Kidney (tissue), 14 donors: Measurements from ENCODE around the gene G6PC1. TPM values are rescaled to one million over a fixed set of nuclear protein-coding genes. Genes with fewer than 3 reads are reported as not detected.
A peak's percentile ranks its signal among the peaks of the same experiment; 100 is the strongest.
"Not testable (repeated sequence)": the region's sequence is repeated elsewhere in the genome, so short reads cannot be mapped to it uniquely, and the experiment has no call there.

Source experiments
- DNase-seq, 5 donors: peaks; one replicate each; pipeline ENCODE4 v3.0.0-alpha.2; 2013 to 2020
- FAIRE-seq: peaks from 2 replicates; lab custom pipeline; 2012; peaks lifted over from hg19 to GRCh38; lab: Jason Lieb, UNC
- H3K27ac ChIP-seq, 2 donors: one replicate each; pipeline ENCODE4 v1.7.0; 2013; ENCODE audit warnings: low read depth in 2 of 2, low read length in 2 of 2, inconsistent platforms in 1 of 2
- H3K27me3 ChIP-seq: one replicate; pipeline ENCODE4 v1.7.1; 2013; ENCODE audit warnings: low read length, inconsistent platforms; ENCODE audit not compliant: control insufficient read depth, insufficient read depth
- H3K36me3 ChIP-seq, 3 donors: one replicate each; pipeline versions ENCODE4 v1.7.0 to v1.7.1; 2013; ENCODE audit warnings: low read length in 3 of 3, control low read depth in 1 of 3, inconsistent platforms in 1 of 3; ENCODE audit not compliant: insufficient read depth in 3 of 3, control insufficient read depth in 2 of 3
- H3K4me1 ChIP-seq, 3 donors: one replicate each; pipeline versions ENCODE4 v1.7.0 to v1.7.1; 2013; ENCODE audit warnings: low read length in 3 of 3, inconsistent platforms in 1 of 3, low read depth in 1 of 3; ENCODE audit not compliant: control insufficient read depth in 2 of 3, insufficient read depth in 2 of 3
- H3K4me3 ChIP-seq, 3 donors: one replicate each; pipeline versions ENCODE4 v1.7.0 to v1.8.1; 2013; ENCODE audit warnings: low read length in 3 of 3, control low read depth in 1 of 3, inconsistent platforms in 1 of 3
- H3K9ac ChIP-seq, 3 donors: one replicate each; pipeline versions ENCODE4 v1.7.0 to v1.7.1; 2013; ENCODE audit warnings: low read length in 3 of 3, control low read depth in 1 of 3, inconsistent platforms in 1 of 3
- H3K9me3 ChIP-seq, 3 donors: one replicate each; pipeline versions ENCODE4 v1.7.0 to v1.7.1; 2013; ENCODE audit warnings: low read length in 3 of 3, control low read depth in 1 of 3, inconsistent platforms in 1 of 3; ENCODE audit not compliant: control insufficient read depth in 2 of 3, insufficient read depth in 1 of 3
- intact Hi-C: fragments of 100-400 bp; cut with DNase I; formaldehyde crosslinking; loops from one replicate; pipeline ENCODE4 v1.11.1; 2022
- polyA plus RNA-seq: library from polyadenylated mRNA; stranded (reverse); fragments of 350-450 nt; fragmentation: Illumina TruSeq; extraction: RNeasy Lipid Tissue Mini Kit (QIAGEN cat#74804); gene quantifications from one replicate; pipeline ENCODE4 v1.2.3, GENCODE V29; 2014; ENCODE audit warnings: low read depth, low replicate concordance; ENCODE audit not compliant: insufficient read depth
- total RNA-seq: library from RNA; stranded (reverse); fragmentation: NEBNext Ultra II Directional; extraction: Animal tissue kit (Norgen Biotek cat#: 25700); gene quantifications from one replicate; pipeline ENCODE4 v1.2.1, GENCODE V29; 2021
- TF ChIP-seq, protein P1 (sequence below): IDR thresholded peaks from 3 replicates; pipeline ENCODE4 v1.5.1; 2012; ENCODE audit warnings: mild to moderate bottlenecking, moderate library complexity, borderline replicate concordance; ENCODE audit not compliant: insufficient read depth; ENCODE audit errors: extremely low read depth
- donor health status: control.
- donor health status: control.
- donor health status: control.
- donor health status: control.
- donor health status: control.
- donor health status: DM: yes; HTN: yes; CAD: no.
- donor health status: Normal renal cell carcinoma (clear cell type).

Gene G6PC1
- total and polyA plus RNA-seq, 2 donors from 2014 or later, result 0.16 to 10.5 TPM

DNA sequence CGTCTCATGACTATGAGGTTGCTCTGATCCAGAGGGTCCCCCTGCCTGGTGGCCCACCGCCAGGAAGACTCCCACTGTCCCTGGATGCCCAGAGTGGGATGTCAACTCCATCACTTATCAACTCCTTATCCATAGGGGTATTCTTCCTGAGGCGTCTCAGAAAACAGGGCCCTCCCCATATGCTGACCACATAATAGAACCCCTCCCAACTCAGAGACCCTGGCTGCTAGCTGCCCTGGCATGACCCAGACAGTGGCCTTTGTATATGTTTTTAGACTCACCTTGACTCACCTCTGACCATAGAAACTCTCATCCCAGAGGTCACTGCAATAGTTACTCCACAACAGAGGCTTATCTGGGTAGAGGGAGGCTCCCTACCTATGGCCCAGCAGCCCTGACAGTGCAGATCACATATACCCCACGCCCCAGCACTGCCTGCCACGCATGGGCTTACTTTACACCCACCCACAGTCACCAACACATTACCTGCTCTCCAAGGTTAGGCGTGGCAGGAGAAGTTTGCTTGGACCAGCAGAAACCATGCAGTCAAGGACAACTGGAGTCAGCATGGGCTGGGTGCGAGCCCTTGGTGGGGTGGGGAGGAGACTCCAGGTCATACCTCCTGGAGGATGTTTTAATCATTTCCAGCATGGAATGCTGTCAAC lies 2.3 kb upstream of the G6PC1 start:
- no peak for DNase-seq
- peaks cover 4 to 15% (median 11%) of the 10 kb centered on the region in 3 donors for H3K4me1 ChIP-seq

DNA sequence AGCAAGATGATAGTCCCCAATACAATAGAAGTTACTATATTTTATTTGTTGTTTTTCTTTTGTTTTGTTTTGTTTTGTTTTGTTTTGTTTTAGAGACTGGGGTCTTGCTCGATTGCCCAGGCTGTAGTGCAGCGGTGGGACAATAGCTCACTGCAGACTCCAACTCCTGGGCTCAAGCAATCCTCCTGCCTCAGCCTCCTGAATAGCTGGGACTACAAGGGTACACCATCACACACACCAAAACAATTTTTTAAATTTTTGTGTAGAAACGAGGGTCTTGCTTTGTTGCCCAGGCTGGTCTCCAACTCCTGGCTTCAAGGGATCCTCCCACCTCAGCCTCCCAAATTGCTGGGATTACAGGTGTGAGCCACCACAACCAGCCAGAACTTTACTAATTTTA lies 618 bp upstream of the G6PC1 start:
- H3K27me3 ChIP-seq, H3K9me3 ChIP-seq, H3K27ac ChIP-seq, FAIRE-seq, H3K9ac ChIP-seq, H3K36me3 ChIP-seq, DNase-seq, intact Hi-C loops: not testable (repeated sequence)
- peaks cover 0 to 10% (median 8%) of the 10 kb centered on the region in 3 donors for H3K4me1 ChIP-seq
- H3K4me3 ChIP-seq, result peak overlapping the region in 1 of 3 donors; percentile 22

More for the DNA sequence above, 2.3 kb upstream of the G6PC1 start:
- Histone ChIP-seq H3K9me3 (no peaks in the 10 kb centered on the region), H3K27me3 (no peaks in the 10 kb centered on the region), H3K9ac (peak overlapping the region in 1 of 3 donors; percentile 35), H3K27ac (peak overlapping the region; percentile 76 to 84), H3K36me3 (no peaks in the 10 kb centered on the region), H3K4me3 (peak overlapping the region in 2 of 3 donors; percentile 70 to 79)
- intact Hi-C loops, result no loop called here
- TF ChIP-seq, protein P1, sequence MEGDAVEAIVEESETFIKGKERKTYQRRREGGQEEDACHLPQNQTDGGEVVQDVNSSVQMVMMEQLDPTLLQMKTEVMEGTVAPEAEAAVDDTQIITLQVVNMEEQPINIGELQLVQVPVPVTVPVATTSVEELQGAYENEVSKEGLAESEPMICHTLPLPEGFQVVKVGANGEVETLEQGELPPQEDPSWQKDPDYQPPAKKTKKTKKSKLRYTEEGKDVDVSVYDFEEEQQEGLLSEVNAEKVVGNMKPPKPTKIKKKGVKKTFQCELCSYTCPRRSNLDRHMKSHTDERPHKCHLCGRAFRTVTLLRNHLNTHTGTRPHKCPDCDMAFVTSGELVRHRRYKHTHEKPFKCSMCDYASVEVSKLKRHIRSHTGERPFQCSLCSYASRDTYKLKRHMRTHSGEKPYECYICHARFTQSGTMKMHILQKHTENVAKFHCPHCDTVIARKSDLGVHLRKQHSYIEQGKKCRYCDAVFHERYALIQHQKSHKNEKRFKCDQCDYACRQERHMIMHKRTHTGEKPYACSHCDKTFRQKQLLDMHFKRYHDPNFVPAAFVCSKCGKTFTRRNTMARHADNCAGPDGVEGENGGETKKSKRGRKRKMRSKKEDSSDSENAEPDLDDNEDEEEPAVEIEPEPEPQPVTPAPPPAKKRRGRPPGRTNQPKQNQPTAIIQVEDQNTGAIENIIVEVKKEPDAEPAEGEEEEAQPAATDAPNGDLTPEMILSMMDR, result no peak
- FAIRE-seq, result no peak

DNA sequence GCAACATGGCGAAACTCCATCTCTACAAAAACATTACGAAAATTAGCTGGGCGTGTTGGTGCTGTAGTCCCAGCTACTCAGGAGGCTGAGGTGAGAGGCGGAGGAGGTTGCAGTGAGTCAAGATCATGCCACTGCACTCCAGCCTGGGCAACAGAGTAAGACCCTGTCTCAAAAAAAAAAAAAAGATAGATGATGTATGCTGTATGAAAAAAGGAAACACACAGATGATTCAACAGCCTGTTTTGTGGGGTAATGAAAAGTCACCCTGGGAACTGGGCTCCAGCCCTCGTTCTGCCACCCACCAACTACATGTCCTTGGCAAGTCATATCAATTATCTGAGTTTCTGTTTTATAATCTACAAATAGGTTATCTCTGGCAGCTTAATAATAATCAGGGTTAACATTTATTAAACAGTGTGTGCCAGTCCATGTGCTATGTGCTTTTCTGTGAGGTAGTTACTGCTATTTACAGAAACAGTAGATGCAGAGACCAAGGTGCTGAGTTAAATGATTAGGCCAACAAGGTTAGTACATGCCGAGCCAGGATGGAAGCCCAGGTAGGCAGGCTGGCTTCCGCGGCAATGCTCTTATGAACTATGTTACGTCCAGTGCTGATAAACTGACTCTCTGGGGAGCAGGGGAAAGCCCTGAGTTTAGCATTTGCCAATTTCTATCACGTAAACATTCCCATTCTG lies 1.1 kb downstream of the G6PC1 start:
- Histone ChIP-seq H3K4me3 (peak overlapping the region in 2 of 3 donors; percentile 66 to 74), H3K27ac (peak overlapping the region in 1 of 2 donors; percentile 61), H3K9ac (peak overlapping the region in 1 of 3 donors; percentile 72), H3K9me3 (no peaks in the 10 kb centered on the region), H3K4me1 (peaks cover 0 to 8% (median 7%) of the 10 kb centered on the region in 3 donors), H3K27me3 (no peaks in the 10 kb centered on the region), H3K36me3 (no peaks in the 10 kb centered on the region)
- DNase-seq, result no peak
- intact Hi-C loops, result no loop called here
- no peak for FAIRE-seq
- TF ChIP-seq, protein P1, result no peak

DNA sequence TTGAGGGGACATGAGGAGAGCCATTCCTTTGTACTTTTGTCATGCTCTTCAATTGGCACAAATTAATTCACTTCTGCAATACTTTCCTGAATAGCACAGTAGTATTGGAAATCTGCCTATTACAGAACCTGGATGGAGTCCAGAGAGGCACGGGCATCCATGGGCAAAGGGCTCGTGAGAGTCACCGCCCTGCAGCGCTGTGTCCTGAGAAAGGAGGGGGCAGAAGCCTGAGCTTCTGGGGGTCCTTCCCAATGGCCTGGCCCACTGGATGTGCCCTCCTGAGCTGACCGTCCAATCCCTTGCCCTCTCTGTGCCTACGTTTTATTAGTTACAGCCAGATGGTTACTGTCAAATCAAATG lies 3.5 kb downstream of the G6PC1 start:
- no peak for DNase-seq
- no peaks in the 10 kb centered on the region for H3K27me3 ChIP-seq
- H3K27ac ChIP-seq, result no peak overlapping the region
- peaks cover 0 to 7% (median 6%) of the 10 kb centered on the region in 3 donors for H3K4me1 ChIP-seq
- TF ChIP-seq, protein P1, result no peak
- H3K9me3 ChIP-seq, result no peaks in the 10 kb centered on the region
- H3K9ac ChIP-seq, result peak overlapping the region in 1 of 3 donors; percentile 53
- intact Hi-C loops, result no loop called here
- H3K4me3 ChIP-seq, result peak overlapping the region in 2 of 3 donors; percentile 40 to 66
- no peaks in the 10 kb centered on the region for H3K36me3 ChIP-seq
- no peak for FAIRE-seq
